Activated CD8-positive, alpha-beta memory T cell treated with anti-CD3 and anti-CD28 coated beads for 48 hours (primary cell): ENCODE results near the gene CACNA1I.

Source experiments
- DNase-seq, 3 experiments: peaks; one replicate each; pipeline ENCODE4 v3.0.0-alpha.2; 2020; ENCODE audit warnings: low read depth in 2 of 3, low spot score in 2 of 3

The CACNA1I gene

GRCh38 chr22:39621826-39622225 lies 51.3 kb downstream of the CACNA1I start:
- no peak for DNase-seq

DNA sequence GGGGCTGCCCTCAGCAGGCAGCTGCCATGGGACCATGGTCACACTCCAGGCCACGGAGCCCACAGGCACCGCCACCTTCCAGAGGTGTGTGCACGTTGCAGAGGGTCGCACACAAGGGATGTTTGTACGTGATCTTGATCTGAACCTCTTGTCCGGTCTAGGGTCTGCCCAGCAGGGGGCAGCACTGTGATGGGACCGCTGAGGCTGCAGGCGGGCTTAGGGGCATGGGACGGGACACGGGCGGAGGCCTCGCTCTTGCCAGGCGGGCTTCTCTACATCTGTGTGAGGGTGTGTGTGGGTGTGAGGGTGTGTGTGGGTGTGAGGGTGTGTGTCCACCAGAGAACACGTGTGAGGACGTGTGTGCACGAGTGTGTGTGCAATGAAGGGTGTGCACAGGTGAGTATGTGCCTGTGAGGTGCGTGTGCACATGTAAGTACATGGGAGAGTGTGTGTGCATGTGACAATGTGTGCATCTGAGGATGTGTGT lies 52.4 kb downstream of the CACNA1I start:
- DNase-seq = peak; percentile 23 to 61 (median 42)

GRCh38 chr22:39623603-39624500 lies 53.3 kb downstream of the CACNA1I start:
- DNase-seq = no peak

- DNase-seq = no peak
These were observed 53.9 kb downstream of the CACNA1I start for GRCh38 chr22:39624501-39624821.

- DNase-seq = no peak
These were observed 55.3 kb downstream of the CACNA1I start for GRCh38 chr22:39625569-39626537.

- DNase-seq = no peak
These were observed 56.7 kb downstream of the CACNA1I start for GRCh38 chr22:39627208-39627607.

DNA sequence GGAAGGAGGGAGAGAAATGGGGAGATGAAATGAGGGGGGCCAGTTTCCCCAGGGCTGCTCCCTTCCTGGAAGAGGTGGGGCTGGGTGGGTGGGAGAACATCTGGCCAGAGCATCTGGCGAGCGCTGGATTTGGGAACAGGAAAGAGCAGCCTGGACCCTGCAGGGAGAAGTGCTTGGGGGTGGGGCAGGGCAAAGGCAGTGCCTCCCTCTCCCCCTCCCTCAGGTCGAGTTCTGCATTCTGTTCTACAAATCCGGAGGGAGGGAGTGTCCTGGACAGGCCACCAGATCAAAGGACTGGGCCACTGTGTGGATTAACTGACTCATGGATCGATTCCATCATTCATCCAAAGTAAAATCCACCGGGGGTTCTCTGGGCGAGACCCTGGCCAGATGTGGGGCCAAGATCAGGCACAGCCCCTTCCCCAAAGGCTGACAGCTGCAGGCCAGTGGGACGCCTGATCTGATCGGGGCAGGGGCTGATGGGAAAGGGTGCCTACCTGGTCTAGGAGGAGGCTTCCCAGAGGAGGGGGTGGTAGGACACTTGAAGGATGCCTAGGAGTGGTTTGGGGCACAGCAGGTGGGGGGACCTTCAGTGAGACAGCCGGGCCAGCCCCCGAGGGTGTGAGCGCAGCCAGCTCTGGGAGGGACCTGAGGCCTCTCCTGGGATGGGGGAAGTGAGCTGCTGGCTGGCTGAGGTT lies 57.5 kb downstream of the CACNA1I start:
- DNase-seq = no peak

DNA sequence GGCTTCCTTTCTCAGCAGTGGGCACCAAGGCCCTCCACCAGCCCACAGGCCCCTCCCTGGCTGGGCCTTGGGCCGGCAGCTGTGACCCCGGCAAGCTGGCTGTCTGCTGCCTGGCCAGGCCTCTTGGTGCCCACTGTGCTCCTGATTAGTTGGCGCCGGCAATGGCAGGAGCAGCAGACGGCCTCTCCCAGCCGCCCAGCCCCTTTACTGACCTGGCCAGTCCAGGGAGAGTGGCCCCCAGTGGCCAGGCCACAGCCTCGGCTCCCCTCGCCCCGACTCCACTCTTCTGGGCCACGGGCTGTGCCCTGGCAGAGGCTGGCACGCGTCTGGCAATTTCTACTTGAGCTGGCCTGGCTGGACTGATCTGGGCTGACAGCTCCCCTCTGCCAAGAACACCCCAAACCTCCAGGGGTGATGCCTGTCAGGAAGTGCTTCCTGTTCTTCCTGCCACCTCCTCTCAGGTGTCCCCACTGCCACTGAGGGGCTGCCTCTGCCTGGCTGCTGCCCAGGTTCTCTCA lies 58.1 kb downstream of the CACNA1I start:
- DNase-seq = no peak

DNA sequence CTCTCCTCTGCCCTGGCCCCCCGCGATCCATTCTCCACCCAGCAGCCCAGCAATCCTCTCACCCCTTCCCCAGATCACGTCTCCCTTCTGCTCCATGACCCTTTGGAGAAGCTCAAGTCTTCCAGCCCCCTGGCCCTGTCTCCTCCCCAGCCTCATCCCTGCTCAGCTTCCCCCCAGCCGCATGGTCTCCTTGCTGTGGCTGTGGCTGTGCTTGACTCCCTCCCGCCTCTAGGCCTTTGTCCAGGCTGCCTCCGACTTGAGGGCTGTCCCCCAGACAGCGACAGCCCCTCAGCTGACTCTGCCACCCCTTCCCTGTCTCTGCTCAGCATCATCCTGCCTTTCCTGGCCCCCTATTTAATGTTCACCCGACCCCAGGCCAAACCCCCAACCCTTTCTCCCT lies 59.3 kb downstream of the CACNA1I start:
- no peak for DNase-seq

DNA sequence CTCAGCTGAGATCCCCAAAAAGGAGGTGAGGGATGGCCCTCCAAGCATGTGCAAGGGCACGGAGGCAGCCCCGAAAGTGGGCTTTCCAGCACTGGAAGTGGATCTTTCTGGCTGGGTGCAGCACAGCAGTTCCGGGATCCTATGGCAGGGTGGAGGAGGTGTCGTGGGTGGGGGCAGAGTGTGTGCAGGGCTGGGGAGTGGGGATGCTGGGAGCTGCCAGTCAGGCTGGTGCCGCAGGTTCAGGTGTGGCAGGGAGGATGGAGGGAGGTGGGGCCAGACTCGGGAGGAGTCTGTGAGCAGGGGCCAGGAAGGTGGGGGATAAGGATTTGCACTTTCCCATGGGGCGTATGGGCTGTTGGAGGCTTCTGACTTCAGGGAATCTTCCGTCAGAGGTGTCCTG lies 60.2 kb downstream of the CACNA1I start:
- no peak for DNase-seq

GRCh38 chr22:39631381-39632286 lies 61.1 kb downstream of the CACNA1I start:
- DNase-seq = no peak

DNA sequence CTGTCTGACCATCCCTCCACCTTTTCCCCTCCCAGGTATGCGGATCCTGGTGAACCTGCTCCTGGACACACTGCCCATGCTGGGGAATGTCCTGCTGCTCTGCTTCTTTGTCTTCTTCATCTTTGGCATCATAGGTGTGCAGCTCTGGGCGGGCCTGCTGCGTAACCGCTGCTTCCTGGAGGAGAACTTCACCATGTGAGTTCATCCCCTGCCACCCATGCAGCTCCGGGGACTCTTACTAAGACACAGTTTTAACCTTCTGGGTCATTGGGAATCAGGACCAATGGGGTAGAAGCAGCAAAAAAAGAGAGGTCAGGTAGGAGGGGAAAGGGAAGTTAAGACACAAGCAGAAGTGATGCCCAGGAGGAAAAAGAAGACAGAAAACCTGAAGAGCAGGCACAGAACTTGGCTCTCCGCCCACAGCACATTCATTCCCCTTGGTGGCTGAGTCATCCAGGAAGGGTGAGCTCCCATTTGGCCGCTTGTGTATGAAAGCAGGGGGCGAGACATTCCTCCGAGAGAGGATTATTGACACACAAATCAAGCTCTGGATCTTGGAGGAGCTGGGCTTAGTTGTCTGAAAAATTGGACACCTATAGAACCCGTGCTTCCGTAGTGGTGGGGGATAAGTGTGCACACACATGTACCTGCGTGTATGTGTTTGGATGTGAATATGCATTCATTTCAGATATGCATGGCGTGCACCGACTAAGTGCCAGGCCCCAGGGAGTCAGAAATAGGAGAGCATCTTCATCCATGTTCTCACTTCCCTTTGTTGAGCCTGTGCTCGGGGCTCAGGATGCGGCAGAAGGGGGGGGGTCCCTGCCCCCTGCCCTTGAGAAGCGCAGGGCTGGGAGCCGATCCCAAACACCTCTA lies 64.2 kb downstream of the CACNA1I start:
- no peak for DNase-seq

GRCh38 chr22:39635719-39636118 lies 65.2 kb downstream of the CACNA1I start:
- no peak for DNase-seq

- no peak for DNase-seq
These were observed 68.4 kb downstream of the CACNA1I start for GRCh38 chr22:39638958-39639357.

GRCh38 chr22:39641660-39642310 lies 71.2 kb downstream of the CACNA1I start:
- no peak for DNase-seq

- no peak for DNase-seq
These were observed 72.9 kb downstream of the CACNA1I start for GRCh38 chr22:39643311-39644083.

- DNase-seq = no peak
These were observed 75.0 kb downstream of the CACNA1I start for GRCh38 chr22:39645532-39645931.
